Fibroblast of mammary gland (primary cell): ENCODE measurements around the gene STRN4.

ENCODE experiments used
- DNase-seq: peaks from one replicate; pipeline ENCODE4 v3.0.0-alpha.2; 2010; ENCODE audit warnings: low read depth
- H3K4me3 ChIP-seq: 2 replicates; pipeline ENCODE4 v1.5.1; 2011; ENCODE audit warnings: low read depth, mild to moderate bottlenecking, low read length, moderate library complexity; ENCODE audit not compliant: control insufficient read depth
- TF ChIP-seq, protein P1 (sequence below): conservative IDR thresholded peaks from 2 replicates; pipeline ENCODE4 v1.5.1; 2011; ENCODE audit warnings: low read depth, low read length, inconsistent platforms; ENCODE audit not compliant: control insufficient read depth, insufficient read depth

The STRN4 gene

DNA sequence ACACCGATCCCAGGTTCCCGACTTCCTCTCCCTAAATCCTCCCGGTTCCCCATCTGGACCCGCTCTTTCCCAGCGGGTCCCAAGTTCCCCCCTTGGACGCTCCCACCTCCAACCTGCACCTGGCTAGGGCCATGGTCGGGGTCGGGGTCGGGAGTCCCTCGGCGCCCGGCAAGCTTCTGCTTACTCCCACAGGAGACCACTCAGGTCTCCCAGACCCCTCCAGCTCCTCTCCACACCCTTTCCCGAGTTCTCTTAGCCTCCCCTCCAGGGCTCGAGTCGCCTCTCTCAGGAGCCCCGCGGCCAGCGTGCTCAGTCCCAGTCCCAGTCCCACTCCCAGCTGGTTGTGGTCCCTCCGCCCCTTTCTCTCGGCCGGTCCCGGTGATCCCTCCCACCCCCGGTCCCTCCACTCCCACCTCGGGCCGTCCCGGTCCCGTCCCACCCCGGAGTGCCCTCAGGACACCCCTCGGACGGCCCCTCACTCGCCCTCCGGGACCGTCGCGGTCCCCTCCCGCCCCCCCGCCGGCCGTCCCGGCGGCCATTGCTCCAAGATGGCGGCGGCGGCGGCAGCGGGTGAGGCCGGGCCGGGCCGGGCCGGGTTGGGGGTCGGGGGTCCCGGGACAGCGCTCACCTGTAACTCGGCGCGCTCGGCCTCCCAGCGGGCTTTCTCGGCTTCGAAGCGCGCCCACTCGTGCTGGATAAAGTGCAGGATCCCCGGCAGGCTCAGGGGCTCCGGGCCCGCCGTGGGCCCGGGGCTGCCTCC, 549 bp downstream of the STRN4 start, which contains the start of gene FKRP:
FKRP (plus strand) TSS at position 537 of the 760 bp plus-strand sequence. CDS start 9,394 bp downstream, outside the sequence.
- H3K4me3 ChIP-seq, result peak within 1 kb of the TSS; percentile 89
- TF ChIP-seq, protein P1, sequence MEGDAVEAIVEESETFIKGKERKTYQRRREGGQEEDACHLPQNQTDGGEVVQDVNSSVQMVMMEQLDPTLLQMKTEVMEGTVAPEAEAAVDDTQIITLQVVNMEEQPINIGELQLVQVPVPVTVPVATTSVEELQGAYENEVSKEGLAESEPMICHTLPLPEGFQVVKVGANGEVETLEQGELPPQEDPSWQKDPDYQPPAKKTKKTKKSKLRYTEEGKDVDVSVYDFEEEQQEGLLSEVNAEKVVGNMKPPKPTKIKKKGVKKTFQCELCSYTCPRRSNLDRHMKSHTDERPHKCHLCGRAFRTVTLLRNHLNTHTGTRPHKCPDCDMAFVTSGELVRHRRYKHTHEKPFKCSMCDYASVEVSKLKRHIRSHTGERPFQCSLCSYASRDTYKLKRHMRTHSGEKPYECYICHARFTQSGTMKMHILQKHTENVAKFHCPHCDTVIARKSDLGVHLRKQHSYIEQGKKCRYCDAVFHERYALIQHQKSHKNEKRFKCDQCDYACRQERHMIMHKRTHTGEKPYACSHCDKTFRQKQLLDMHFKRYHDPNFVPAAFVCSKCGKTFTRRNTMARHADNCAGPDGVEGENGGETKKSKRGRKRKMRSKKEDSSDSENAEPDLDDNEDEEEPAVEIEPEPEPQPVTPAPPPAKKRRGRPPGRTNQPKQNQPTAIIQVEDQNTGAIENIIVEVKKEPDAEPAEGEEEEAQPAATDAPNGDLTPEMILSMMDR, result no peak
- no peak for DNase-seq

DNA sequence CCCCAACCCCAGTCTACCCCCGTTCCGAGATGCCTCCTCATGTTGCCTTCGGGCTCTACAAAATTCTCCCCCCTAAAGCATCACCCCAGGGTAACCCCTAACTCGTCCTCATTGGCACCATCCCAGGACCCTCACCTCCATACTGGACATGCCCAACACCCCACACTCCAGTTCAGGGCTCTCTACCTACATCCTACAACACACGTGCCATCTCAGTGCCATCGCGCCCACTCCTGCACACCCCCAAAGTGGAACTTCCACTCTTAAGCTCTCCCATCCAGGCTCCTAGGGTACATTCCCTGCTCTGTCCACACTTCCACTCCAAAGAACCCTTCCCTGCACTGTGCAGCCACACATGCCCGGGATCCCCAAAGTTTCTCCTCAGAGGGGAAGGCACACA, 1.2 kb downstream of the STRN4 start:
- TF ChIP-seq, protein P1, result no peak
- H3K4me3 ChIP-seq, result peak overlapping the region; percentile 89
- DNase-seq, result no peak

DNA sequence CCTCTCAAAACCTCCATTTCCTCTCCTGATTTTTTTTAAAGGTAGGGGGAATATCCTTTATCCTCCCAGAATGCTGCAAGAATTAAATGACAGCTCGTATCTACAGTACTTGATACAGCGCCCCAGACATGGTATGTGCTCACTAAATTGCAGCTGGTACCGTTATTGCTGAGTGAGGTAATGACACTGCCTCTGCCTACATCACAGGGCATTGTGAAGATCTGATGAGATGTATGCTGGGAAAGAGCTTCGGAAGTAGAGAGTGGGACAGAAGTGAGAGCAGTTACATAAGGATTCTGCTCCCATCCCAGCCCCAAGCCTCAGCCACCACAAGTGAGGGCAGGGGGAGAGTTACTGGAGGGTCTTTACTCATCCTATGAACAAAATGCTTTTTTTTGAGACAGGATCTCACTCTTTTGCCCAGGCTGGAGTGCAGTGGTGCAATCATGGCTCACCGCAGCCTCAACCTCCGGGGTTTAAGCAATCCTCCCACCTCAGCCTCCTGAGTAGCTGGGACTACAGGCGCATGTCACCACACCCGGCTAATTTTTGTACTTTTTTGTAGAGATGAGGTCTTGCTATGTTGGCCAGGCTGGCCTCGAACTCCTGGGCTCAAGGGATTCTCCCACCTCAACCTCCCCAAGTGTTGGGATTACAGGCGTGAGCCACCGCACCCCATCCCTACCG, 2.1 kb downstream of the STRN4 start:
- TF ChIP-seq, protein P1, result no peak
- H3K4me3 ChIP-seq, result no peak overlapping the region
- no peak for DNase-seq

DNA sequence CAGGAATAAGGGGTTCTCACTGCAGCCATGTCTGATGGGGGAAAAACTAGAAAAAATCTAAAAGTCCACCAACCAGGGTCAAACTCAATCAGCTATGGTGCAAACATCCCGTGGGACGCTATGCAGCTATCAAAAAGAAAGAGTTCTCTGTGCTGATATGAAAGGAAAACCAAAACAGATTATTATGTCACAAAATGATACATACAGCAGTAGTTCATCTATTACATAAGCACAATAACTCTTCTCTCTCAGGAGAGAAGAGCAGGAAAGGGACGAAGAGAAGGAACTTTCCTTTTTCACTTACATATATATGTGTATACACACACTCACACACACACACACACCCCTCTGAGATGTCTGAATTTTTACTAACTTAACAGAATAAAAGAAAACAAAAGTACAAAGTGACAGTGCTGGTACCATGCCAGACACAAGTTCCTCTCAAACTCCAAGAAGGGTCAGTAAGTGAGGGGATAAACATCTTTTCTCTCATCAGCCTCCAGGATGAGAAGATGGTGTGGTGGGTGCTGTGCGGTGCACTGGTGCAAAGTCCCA, 3.2 kb downstream of the STRN4 start:
- DNase-seq, result no peak
- TF ChIP-seq, protein P1, result no peak
- H3K4me3 ChIP-seq, result no peak overlapping the region

DNA sequence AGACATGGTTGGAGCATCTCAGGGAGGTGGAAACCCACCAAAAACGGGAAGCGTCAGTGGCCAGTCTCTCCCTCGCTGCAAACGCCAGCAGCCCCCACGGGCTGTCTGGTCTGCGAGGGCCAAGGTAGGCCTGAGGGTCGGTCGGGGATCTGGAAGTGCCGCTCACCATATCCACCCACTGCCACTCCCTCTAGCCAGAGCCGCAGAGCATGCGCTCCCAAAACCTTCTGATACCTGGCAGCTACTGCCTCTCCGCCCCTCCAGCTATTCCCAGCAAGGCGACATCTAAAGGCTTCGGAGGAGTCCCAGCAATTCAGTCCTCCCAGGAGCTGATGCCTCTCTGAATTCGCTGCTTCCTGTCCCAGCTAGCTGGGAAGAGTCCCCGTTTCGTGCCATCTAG, 4.8 kb downstream of the STRN4 start:
- TF ChIP-seq, protein P1, result no peak
- no peak for DNase-seq
- no peak overlapping the region for H3K4me3 ChIP-seq

DNA sequence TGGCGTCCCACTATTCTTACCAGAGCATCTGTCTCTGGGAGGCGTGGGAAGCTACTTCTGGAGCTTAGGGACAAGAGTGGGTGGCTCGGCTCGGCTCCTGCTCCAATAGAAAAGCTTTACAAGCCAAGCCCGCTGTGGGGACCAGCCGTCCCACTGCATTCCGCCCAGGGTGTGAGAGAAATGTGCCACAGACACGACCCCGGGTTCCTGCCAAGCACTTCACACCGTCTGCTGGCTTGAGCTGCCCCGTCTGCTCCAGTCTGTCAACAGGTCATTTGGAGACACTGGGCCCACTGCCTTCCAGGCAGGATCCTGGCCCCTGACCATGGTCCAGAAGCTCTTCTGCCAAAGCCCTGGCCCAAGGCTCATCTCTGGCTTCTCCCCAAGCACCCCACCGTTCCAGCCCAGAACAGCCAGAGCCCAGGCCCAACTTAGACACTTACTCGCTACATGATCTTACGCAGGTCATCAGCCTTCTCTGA, 6.9 kb downstream of the STRN4 start:
- TF ChIP-seq, protein P1, result no peak
- DNase-seq, result no peak
- no peak overlapping the region for H3K4me3 ChIP-seq
